Measurements from ENCODE around the gene PUM2. TPM values are rescaled to one million over a fixed set of nuclear protein-coding genes. Genes with fewer than 3 reads are reported as not detected.

Gene PUM2
- total and polyA plus RNA-seq, 2 of the 13 experiments (the other 11 are each of a cell fraction or from before 2014, with no cell fraction given) = 69.6 to 69.8 TPM

DNA sequence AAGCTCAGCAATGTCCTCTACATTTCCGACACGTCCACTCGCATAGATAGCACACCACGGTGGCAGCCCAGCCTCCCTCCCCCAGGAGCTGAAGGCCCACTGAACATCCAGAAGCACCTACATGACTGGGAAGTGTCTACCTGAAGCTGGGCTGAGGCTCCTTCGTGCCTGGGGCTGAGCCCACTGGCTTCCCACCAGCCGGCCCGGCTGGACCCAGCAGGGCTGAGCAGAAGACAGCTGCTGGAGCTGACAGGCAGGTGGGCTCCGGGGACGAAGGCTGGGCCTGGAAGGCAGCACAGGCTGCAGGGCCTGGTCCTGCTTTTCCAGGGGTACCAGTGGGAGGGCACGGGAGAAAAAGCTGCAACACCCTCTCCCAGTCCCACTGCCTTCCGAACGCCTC is 139.2 kb downstream of the PUM2 start (continued):
- TF ChIP-seq MAX (IDR thresholded peaks at IDR 0.05) = no peak
- TF ChIP-seq BCL3 (CRISPR knock-in tag; IDR thresholded peaks at IDR 0.05) = no peak
- 0 out of 2 replicates have a peak, but pooled peaks have one; percentile 27 for TF ChIP-seq ZNF543 (CRISPR knock-in tag; IDR thresholded peaks at IDR 0.05)
- TF ChIP-seq ZNF10 (CRISPR knock-in tag; IDR thresholded peaks at IDR 0.05; ENCODE audit: borderline replicate concordance, low read depth) = no peak
- TF ChIP-seq, protein P1, sequence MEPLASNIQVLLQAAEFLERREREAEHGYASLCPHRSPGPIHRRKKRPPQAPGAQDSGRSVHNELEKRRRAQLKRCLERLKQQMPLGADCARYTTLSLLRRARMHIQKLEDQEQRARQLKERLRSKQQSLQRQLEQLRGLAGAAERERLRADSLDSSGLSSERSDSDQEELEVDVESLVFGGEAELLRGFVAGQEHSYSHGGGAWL (CRISPR knock-in tag; IDR thresholded peaks at IDR 0.05) = no peak

DNA sequence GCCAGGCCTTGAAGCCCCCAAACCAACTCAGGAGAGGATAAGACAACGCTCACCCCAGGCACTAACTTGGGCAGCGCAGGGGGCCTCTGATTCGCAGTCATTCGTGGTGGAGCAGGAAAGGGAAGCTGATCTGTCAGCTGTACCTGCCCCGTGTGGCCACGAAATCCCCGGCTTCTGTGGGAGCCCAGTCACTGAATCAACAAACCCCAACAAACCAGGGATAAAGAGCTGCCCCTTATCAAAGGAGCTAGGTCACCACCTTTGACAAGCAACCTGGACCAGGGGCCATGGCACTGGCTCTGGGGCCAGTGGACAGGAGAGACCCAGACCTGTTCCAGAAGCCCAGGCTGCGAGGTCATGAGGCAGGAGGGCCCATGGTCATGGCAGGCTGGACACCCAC is 140.2 kb downstream of the PUM2 start:
- BruUV-seq (replicated peaks) = no TSS peak
- TF ChIP-seq, protein P2, sequence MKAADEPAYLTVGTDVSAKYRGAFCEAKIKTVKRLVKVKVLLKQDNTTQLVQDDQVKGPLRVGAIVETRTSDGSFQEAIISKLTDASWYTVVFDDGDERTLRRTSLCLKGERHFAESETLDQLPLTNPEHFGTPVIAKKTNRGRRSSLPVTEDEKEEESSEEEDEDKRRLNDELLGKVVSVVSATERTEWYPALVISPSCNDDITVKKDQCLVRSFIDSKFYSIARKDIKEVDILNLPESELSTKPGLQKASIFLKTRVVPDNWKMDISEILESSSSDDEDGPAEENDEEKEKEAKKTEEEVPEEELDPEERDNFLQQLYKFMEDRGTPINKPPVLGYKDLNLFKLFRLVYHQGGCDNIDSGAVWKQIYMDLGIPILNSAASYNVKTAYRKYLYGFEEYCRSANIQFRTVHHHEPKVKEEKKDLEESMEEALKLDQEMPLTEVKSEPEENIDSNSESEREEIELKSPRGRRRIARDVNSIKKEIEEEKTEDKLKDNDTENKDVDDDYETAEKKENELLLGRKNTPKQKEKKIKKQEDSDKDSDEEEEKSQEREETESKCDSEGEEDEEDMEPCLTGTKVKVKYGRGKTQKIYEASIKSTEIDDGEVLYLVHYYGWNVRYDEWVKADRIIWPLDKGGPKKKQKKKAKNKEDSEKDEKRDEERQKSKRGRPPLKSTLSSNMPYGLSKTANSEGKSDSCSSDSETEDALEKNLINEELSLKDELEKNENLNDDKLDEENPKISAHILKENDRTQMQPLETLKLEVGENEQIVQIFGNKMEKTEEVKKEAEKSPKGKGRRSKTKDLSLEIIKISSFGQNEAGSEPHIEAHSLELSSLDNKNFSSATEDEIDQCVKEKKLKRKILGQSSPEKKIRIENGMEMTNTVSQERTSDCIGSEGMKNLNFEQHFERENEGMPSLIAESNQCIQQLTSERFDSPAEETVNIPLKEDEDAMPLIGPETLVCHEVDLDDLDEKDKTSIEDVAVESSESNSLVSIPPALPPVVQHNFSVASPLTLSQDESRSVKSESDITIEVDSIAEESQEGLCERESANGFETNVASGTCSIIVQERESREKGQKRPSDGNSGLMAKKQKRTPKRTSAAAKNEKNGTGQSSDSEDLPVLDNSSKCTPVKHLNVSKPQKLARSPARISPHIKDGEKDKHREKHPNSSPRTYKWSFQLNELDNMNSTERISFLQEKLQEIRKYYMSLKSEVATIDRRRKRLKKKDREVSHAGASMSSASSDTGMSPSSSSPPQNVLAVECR (CRISPR knock-in tag; IDR thresholded peaks at IDR 0.05; ENCODE audit: borderline replicate concordance) = 0 out of 2 replicates have a peak, but pooled peaks have one; percentile 18
- TF ChIP-seq, protein P3, sequence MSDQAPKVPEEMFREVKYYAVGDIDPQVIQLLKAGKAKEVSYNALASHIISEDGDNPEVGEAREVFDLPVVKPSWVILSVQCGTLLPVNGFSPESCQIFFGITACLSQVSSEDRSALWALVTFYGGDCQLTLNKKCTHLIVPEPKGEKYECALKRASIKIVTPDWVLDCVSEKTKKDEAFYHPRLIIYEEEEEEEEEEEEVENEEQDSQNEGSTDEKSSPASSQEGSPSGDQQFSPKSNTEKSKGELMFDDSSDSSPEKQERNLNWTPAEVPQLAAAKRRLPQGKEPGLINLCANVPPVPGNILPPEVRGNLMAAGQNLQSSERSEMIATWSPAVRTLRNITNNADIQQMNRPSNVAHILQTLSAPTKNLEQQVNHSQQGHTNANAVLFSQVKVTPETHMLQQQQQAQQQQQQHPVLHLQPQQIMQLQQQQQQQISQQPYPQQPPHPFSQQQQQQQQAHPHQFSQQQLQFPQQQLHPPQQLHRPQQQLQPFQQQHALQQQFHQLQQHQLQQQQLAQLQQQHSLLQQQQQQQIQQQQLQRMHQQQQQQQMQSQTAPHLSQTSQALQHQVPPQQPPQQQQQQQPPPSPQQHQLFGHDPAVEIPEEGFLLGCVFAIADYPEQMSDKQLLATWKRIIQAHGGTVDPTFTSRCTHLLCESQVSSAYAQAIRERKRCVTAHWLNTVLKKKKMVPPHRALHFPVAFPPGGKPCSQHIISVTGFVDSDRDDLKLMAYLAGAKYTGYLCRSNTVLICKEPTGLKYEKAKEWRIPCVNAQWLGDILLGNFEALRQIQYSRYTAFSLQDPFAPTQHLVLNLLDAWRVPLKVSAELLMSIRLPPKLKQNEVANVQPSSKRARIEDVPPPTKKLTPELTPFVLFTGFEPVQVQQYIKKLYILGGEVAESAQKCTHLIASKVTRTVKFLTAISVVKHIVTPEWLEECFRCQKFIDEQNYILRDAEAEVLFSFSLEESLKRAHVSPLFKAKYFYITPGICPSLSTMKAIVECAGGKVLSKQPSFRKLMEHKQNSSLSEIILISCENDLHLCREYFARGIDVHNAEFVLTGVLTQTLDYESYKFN (CRISPR knock-in tag; conservative IDR thresholded peaks at IDR 0.05) = no peak
- 0 out of 2 replicates have a peak, but pooled peaks have one; percentile 14 for TF ChIP-seq RARA (CRISPR knock-in tag; IDR thresholded peaks at IDR 0.05)
- peak; percentile 22; the same call in 1 of the 2 replicates for TF ChIP-seq NR2F6 (IDR thresholded peaks at IDR 0.05)
- TF ChIP-seq NR2F6 (CRISPR knock-in tag; IDR thresholded peaks at IDR 0.05) = no peak
- TF ChIP-seq MTF2 (CRISPR knock-in tag; IDR thresholded peaks at IDR 0.05; ENCODE audit: borderline replicate concordance) = no peak
- TF ChIP-seq DBP (CRISPR knock-in tag; IDR thresholded peaks at IDR 0.05; ENCODE audit: not compliant biosample characterization) = no peak

More for the DNA sequence above, 140.2 kb downstream of the PUM2 start:
- no peak overlapping the region for H3K9ac ChIP-seq (ENCODE audit: insufficient read depth, low read depth, low read length)
- H3K4me1 ChIP-seq (ENCODE audit: insufficient read depth, low read length) = peaks cover 100% of the 10 kb centered on the region
- no peaks in the 10 kb centered on the region for H3K27me3 ChIP-seq (ENCODE audit: control insufficient read depth in 1 of 2, insufficient read depth in 2 of 2, low read length in 2 of 2)
- no peak overlapping the region for H2AFZ ChIP-seq (ENCODE audit: low read length)
- H3K4me2 ChIP-seq (ENCODE audit: low read depth, low read length) = peak overlapping the region; percentile 1; the same call in 1 of the 2 replicates
- H4K20me1 ChIP-seq (ENCODE audit: insufficient read depth, low read length) = no peaks in the 10 kb centered on the region
- POLR2A ChIA-PET = interaction anchor here (0.9 to 2.2 kb wide), 4 partner anchors 11 to 31 kb away, joined by 3 to 11 read pairs (median 4); partner anchors contain the start of gene SDC1
- no peaks in the 10 kb centered on the region for H3K9me3 ChIP-seq (ENCODE audit: low read length)
- no peaks in the 10 kb centered on the region; a peak in 1 of 5 replicates for H3K36me3 ChIP-seq (replicated peaks in 1 of 2; ENCODE audit: control insufficient read depth in 1 of 2, insufficient read depth in 2 of 2, low read length in 2 of 2)
- 81% methylated on average over 4 of the region's 8 CpGs for WGBS (ENCODE audit: low lambda C conversion rate)
- CTCF ChIA-PET (ENCODE audit: low intra/inter-chr PET ratio, low total read pairs) = no interaction called here
- peak overlapping the region; percentile 83 for H3K27ac ChIP-seq (ENCODE audit: extremely low read length, insufficient read depth, low read length)
- FAIRE-seq (no peak), DNase-seq (ENCODE audit: low spot score) (no peak), ATAC-seq (no peak)
- in situ Hi-C loops (cut with HindIII; ENCODE audit: extremely low pct_ligation_motif_present, low pct_unique_long_range_greater_than_20kb) = no loop called here
- H3K79me2 ChIP-seq (ENCODE audit: insufficient read depth, low read length) = peaks cover 35% of the 10 kb centered on the region
- H3K4me3 ChIP-seq (replicated peaks in 1 of 3; ENCODE audit: insufficient read depth in 1 of 3, low read depth in 2 of 3, low read length in 3 of 3) = no peak overlapping the region
- intact Hi-C loops (cut with micrococcal nuclease; ENCODE audit: unreplicated experiment) = loop anchor here (2.0 kb wide), 1 partner anchor 20 kb away; no protein-coding TSS in a partner anchor
